ENCODE data around the gene MTHFD2L. TPM values are rescaled to one million over a fixed set of nuclear protein-coding genes. Genes with fewer than 3 reads are reported as not detected.

Gene MTHFD2L
- total and polyA plus RNA-seq, 2 of the 8 experiments (the other 6 are each of a cell fraction or from before 2014, with no cell fraction given) = 5.4 to 15.0 TPM

DNA sequence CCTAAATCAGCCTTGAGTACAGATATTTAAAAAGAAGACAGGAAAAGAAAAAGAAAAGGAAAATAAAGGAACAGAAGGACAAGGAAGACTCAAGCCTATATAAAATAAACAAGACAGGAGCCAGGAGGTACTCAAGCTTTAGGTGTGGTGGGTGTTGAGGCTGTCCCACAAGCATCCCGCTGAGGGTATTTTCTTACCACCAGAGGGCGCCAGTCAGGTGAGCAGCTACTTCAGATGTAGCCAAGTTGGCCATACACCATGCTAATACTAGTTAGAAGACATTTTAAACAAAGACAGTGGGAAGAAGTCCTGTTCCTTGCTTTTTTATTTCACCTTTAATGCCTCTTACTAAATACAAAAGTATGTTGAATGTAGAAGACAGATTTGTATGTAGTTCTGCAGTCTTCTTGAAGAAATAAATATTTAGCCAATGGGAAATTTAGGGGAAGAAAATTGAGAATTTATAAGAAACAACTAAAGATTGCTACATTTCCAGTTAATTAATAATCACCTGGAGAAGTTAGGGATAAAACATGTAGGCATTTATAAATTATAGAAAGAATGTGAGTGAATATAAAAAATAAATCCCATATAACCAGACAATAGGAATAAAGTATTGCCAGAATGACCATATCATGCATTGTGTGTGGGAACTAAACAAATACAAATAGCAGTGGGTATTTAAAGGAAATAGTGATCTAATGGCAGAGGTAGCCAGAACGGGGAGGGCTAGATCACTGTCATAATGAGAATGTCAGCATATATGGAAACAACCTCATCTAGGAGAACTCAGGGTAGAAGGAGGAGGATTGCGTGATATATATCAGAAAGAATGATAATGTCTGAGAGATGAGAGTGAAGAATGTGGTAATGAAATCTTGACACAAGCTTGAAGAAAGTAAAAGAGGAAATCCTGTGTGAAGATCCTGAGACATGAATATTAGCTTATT lies 71.0 kb downstream of the MTHFD2L start (continued):
- no peak for TF ChIP-seq SP4 (IDR thresholded peaks at IDR 0.05; ENCODE audit: low read length)
- TF ChIP-seq KDM4A (IDR thresholded peaks at IDR 0.05; ENCODE audit: low read depth, low read length, severe bottlenecking) = no peak
- TF ChIP-seq, protein P1, sequence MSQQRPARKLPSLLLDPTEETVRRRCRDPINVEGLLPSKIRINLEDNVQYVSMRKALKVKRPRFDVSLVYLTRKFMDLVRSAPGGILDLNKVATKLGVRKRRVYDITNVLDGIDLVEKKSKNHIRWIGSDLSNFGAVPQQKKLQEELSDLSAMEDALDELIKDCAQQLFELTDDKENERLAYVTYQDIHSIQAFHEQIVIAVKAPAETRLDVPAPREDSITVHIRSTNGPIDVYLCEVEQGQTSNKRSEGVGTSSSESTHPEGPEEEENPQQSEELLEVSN (IDR thresholded peaks at IDR 0.05) = no peak
- TF ChIP-seq RBBP5 (IDR thresholded peaks at IDR 0.05; ENCODE audit: borderline replicate concordance, low read depth, low read length) = no peak
- TF ChIP-seq HDAC2 (IDR thresholded peaks at IDR 0.05; ENCODE audit: borderline replicate concordance in 1 of 2, low read depth in 2 of 2, low read length in 2 of 2) = no peak
- TF ChIP-seq GTF2F1 (IDR thresholded peaks at IDR 0.05; ENCODE audit: borderline replicate concordance, low read depth, low read length) = no peak
- no peak for TF ChIP-seq JUND (IDR thresholded peaks at IDR 0.05; ENCODE audit: low read length)
- peak; percentile 82 to 90 (median 84) for TF ChIP-seq CTCF (IDR thresholded peaks at IDR 0.05; ENCODE audit: control extremely low read depth in 1 of 3, insufficient read depth in 1 of 3, low read depth in 1 of 3, low read length in 3 of 3)
- TF ChIP-seq POLR2A (IDR thresholded peaks at IDR 0.05; ENCODE audit: control extremely low read depth in 1 of 2, low read depth in 2 of 2, low read length in 2 of 2) = no peak
- TF ChIP-seq, protein P2, sequence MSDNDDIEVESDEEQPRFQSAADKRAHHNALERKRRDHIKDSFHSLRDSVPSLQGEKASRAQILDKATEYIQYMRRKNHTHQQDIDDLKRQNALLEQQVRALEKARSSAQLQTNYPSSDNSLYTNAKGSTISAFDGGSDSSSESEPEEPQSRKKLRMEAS (IDR thresholded peaks at IDR 0.05) = no peak

All from H1 (cell line).